ENCODE data around the gene ISCA1. TPM values are rescaled to one million over a fixed set of nuclear protein-coding genes. Genes with fewer than 3 reads are reported as not detected.

The ISCA1 gene
- total RNA-seq, result 20.6 and 22.2 TPM in 2 replicates
- polyA plus RNA-seq, result 11.7 and 14.2 TPM in 2 replicates
- 14.8 and 15.2 TPM in 2 replicates for polyA plus RNA-seq (2011; cell fraction: cytosol; rRNA removed)
- polyA plus RNA-seq (2011; cell fraction: nucleus; rRNA removed), result 10.0 and 10.7 TPM in 2 replicates
- polyA plus RNA-seq (2012), result 22.0 and 28.1 TPM in 2 replicates
- 12.9 and 14.6 TPM in 2 replicates for polyA minus RNA-seq
- 16.0 TPM for polyA minus RNA-seq (2011; cell fraction: cytosol; rRNA and poly(A)+ RNA removed)
- polyA minus RNA-seq (2011; cell fraction: nucleus; rRNA and poly(A)+ RNA removed), result 7.9 and 11.8 TPM in 2 replicates
- percentile 82 among the genes with signal in this experiment for Bru-seq, nascent RNA
- percentile 81 among the genes with signal in this experiment for BruChase-seq, experiment 1, labeled RNA remaining after a 6-hour chase
- percentile 78 among the genes with signal in this experiment for BruChase-seq, experiment 2, labeled RNA remaining after a 2-hour chase
- long read RNA-seq, transcript ISCA1-203 (4 exons, 1,958 nt), result major isoform, 62 of 74 reads
- long read RNA-seq, partial matches to known transcripts, result 1 of 74 reads
- long read RNA-seq, other reads (novel, unspliced or antisense), result 9 of 74 reads

GRCh38 chr9:86282077-86282978 lies at the start of gene ISCA1:
Gene ISCA1, minus strand, starts transcription at chr9:86282538. Its CDS starts 80 bp downstream, at chr9:86282458.
- POLR2A ChIA-PET, result interaction anchor here (0.7 kb wide), 1 partner anchor 66 kb away, joined by 3 read pairs; no protein-coding TSS in a partner anchor
- intact Hi-C loops (cut with micrococcal nuclease), result loop anchor here (1.0 to 5.0 kb wide), 4 partner anchors 72 to 665 kb away; partner anchors contain the start of genes GAS1, NAA35 and TUT7
- FAIRE-seq, result peak; percentile 76

More at GRCh38 chr9:86282077-86282978, at the start of gene ISCA1:
- H3K79me2 ChIP-seq (ENCODE audit: control insufficient read depth, insufficient read depth, low read length), result peaks cover 36% of the 10 kb centered on the region
- H3K4me1 ChIP-seq (ENCODE audit: control insufficient read depth, extremely low read depth, insufficient read depth, low read length), result peaks cover 11% of the 10 kb centered on the region
- peak within 1 kb of the TSS; percentile 88 for H3K27ac ChIP-seq (ENCODE audit: insufficient read depth, low read depth, low read length)
- no peaks in the 10 kb centered on the region for H3K9me1 ChIP-seq (replicated peaks; ENCODE audit: control insufficient read depth, extremely low read depth, insufficient read depth, low read length)
- peak within 1 kb of the TSS; percentile 47 to 84 (median 76) for H3K4me3 ChIP-seq (replicated peaks in 1 of 3; ENCODE audit: insufficient read depth in 1 of 3, low read depth in 1 of 3, low read length in 3 of 3)
- dilution Hi-C loops (cut with MboI; ENCODE audit: extremely low pct_ligation_motif_present, low sequenced_read_pairs), result no loop called here
- H3K9ac ChIP-seq (replicated peaks; ENCODE audit: extremely low read depth, insufficient read depth, low read length), result peak within 1 kb of the TSS; percentile 77
- peak within 1 kb of the TSS; percentile 86 for H3K4me2 ChIP-seq (ENCODE audit: insufficient read depth, low read length)
- TF ChIP-seq MAX (IDR thresholded peaks at IDR 0.05; ENCODE audit: insufficient read depth, insufficient read length), result peak; percentile 5
- peak; percentile 78 for TF ChIP-seq POLR2AphosphoS5 (IDR thresholded peaks at IDR 0.05; ENCODE audit: insufficient read depth, low read depth, low read length)
- TF ChIP-seq POLR2A (IDR thresholded peaks at IDR 0.05; ENCODE audit: low read depth, low read length), result peak; percentile 83
- no peak for TF ChIP-seq GATA2 (IDR thresholded peaks at IDR 0.05; ENCODE audit: insufficient read depth, insufficient read length, low read depth, low read length)
- peak; percentile 81 for TF ChIP-seq MYC (IDR thresholded peaks at IDR 0.05; ENCODE audit: low read depth, low read length)
- peak within 1 kb of the TSS; percentile 78 for H2AFZ ChIP-seq (ENCODE audit: low read depth, low read length)
- CTCF ChIA-PET, result interaction anchor here (1.0 kb wide), 1 partner anchor 80 kb away, joined by 4 read pairs; no protein-coding TSS in a partner anchor
- no peaks in the 10 kb centered on the region for H3K27me3 ChIP-seq (ENCODE audit: control insufficient read depth in 2 of 2, insufficient read depth in 2 of 2, low read length in 2 of 2)
- no peaks in the 10 kb centered on the region for H3K36me3 ChIP-seq (ENCODE audit: control insufficient read depth in 2 of 2, extremely low read depth in 1 of 2, insufficient read depth in 2 of 2, low read length in 2 of 2)
- H4K20me1 ChIP-seq (replicated peaks; ENCODE audit: control insufficient read depth, extremely low read depth, insufficient read depth, low read length), result no peaks in the 10 kb centered on the region
- peak; percentile 90 for DNase-seq (ENCODE audit: low read depth, low spot score)
- no peaks in the 10 kb centered on the region for H3K9me3 ChIP-seq (replicated peaks; ENCODE audit: control insufficient read depth, insufficient read depth, low read length)
- no TSS peak for BruUV-seq (replicated peaks)
